Measurements from ENCODE around the gene PLEKHA5. TPM values are rescaled to one million over a fixed set of nuclear protein-coding genes. Genes with fewer than 3 reads are reported as not detected.
A peak's percentile ranks its signal among the peaks of the same experiment; 100 is the strongest.

Gene PLEKHA5
- total and polyA plus RNA-seq, 4 donors = 4.9 to 88.5 (median 20.9) TPM

GRCh38 chr12:19301223-19301622 is 171.7 kb downstream of the PLEKHA5 start:
- no peak for ATAC-seq (ENCODE audit: insufficient read depth, low FRiP score)
- Histone ChIP-seq H3K4me3 (no peak overlapping the region), H3K4me1 (ENCODE audit: control insufficient read depth in 5 of 5, insufficient read depth in 5 of 5, low read length in 5 of 5) (peaks cover 0 to 5% (median 0%) of the 10 kb centered on the region in 5 donors), H3K27me3 (ENCODE audit: control insufficient read depth in 3 of 3, insufficient read depth in 3 of 3, low read length in 2 of 3) (no peaks in the 10 kb centered on the region), H3K36me3 (ENCODE audit: control insufficient read depth in 4 of 4, insufficient read depth in 4 of 4, low read length in 4 of 4) (peaks cover 2 to 6% (median 4%) of the 10 kb centered on the region in 4 donors), H3K27ac (ENCODE audit: low read depth in 1 of 2, low read length in 1 of 2) (no peak overlapping the region), H3K9ac (ENCODE audit: insufficient read depth in 1 of 2, low read length in 2 of 2) (no peak overlapping the region), H3K9me3 (ENCODE audit: control insufficient read depth in 4 of 4, insufficient read depth in 3 of 4, low read length in 3 of 4) (no peaks in the 10 kb centered on the region)
- DNase-seq = no peak
- TF ChIP-seq, protein P1, sequence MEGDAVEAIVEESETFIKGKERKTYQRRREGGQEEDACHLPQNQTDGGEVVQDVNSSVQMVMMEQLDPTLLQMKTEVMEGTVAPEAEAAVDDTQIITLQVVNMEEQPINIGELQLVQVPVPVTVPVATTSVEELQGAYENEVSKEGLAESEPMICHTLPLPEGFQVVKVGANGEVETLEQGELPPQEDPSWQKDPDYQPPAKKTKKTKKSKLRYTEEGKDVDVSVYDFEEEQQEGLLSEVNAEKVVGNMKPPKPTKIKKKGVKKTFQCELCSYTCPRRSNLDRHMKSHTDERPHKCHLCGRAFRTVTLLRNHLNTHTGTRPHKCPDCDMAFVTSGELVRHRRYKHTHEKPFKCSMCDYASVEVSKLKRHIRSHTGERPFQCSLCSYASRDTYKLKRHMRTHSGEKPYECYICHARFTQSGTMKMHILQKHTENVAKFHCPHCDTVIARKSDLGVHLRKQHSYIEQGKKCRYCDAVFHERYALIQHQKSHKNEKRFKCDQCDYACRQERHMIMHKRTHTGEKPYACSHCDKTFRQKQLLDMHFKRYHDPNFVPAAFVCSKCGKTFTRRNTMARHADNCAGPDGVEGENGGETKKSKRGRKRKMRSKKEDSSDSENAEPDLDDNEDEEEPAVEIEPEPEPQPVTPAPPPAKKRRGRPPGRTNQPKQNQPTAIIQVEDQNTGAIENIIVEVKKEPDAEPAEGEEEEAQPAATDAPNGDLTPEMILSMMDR (IDR thresholded peaks at IDR 0.05; ENCODE audit: control extremely low read depth, extremely low read depth) = no peak

- peaks cover 0 to 5% (median 0%) of the 10 kb centered on the region in 5 donors for H3K4me1 ChIP-seq (ENCODE audit: control insufficient read depth in 5 of 5, insufficient read depth in 5 of 5, low read length in 5 of 5)
- DNase-seq (peak in 2 of 3 donors; percentile 37 to 74), ATAC-seq (ENCODE audit: insufficient read depth, low FRiP score) (peak; percentile 37)
- TF ChIP-seq, protein P1 (IDR thresholded peaks at IDR 0.05; ENCODE audit: control extremely low read depth, extremely low read depth) = no peak
- H3K4me3 ChIP-seq = no peak overlapping the region
- H3K36me3 ChIP-seq (ENCODE audit: control insufficient read depth in 4 of 4, insufficient read depth in 4 of 4, low read length in 4 of 4) = peaks cover 2 to 10% (median 7%) of the 10 kb centered on the region in 4 donors
- no peak overlapping the region for H3K9ac ChIP-seq (ENCODE audit: insufficient read depth in 1 of 2, low read length in 2 of 2)
- WGBS, 2 donors = 46 to 70% methylated on average over 1 of the region's 1 CpG
- H3K27me3 ChIP-seq (ENCODE audit: control insufficient read depth in 3 of 3, insufficient read depth in 3 of 3, low read length in 2 of 3) = no peaks in the 10 kb centered on the region
- no peaks in the 10 kb centered on the region for H3K9me3 ChIP-seq (ENCODE audit: control insufficient read depth in 4 of 4, insufficient read depth in 3 of 4, low read length in 3 of 4)
- no peak overlapping the region for H3K27ac ChIP-seq (ENCODE audit: low read depth in 1 of 2, low read length in 1 of 2)
These were observed 172.2 kb downstream of the PLEKHA5 start for GRCh38 chr12:19301688-19302087.

DNA sequence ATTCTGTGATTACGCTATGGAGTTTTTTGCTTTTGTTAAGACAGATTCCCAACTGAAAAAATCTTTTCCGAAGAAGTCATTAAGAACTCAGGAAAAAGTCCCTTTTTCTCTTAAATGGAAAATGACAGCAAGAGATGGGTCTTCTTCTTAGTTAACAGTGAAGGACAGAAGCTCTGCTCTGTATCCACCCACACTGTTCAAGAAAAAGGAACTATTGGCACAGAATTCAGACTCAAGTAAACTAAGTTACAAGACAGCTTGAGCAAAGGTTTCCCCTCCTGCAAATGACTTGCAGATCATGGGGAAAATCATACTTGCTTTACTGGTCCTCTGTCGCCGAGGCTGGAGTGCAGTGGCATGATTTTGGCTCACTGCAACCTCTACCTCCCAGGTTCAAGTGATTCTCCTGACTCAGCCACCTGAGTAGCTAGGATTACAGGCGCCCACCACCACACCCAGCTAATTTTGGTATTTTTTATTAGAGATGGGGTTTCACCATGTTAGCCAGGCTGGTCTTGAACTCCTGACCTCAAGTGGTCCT is 172.6 kb downstream of the PLEKHA5 start:
- no peak overlapping the region for H3K9ac ChIP-seq (ENCODE audit: insufficient read depth in 1 of 2, low read length in 2 of 2)
- H3K36me3 ChIP-seq (ENCODE audit: control insufficient read depth in 4 of 4, insufficient read depth in 4 of 4, low read length in 4 of 4) = peaks cover 2 to 10% (median 9%) of the 10 kb centered on the region in 4 donors
- H3K27ac ChIP-seq (ENCODE audit: low read depth in 1 of 2, low read length in 1 of 2) = no peak overlapping the region
- no peaks in the 10 kb centered on the region for H3K9me3 ChIP-seq (ENCODE audit: control insufficient read depth in 4 of 4, insufficient read depth in 3 of 4, low read length in 3 of 4)
- peak; percentile 43 for ATAC-seq (ENCODE audit: insufficient read depth, low FRiP score)
- peaks cover 0 to 5% (median 0%) of the 10 kb centered on the region in 5 donors for H3K4me1 ChIP-seq (ENCODE audit: control insufficient read depth in 5 of 5, insufficient read depth in 5 of 5, low read length in 5 of 5)
- 72 to 91% methylated on average over 5 of the region's 5 CpGs for WGBS, 2 donors
- TF ChIP-seq, protein P1 (IDR thresholded peaks at IDR 0.05; ENCODE audit: control extremely low read depth, extremely low read depth) = no peak
- peak in 2 of 3 donors; percentile 25 to 36 for DNase-seq
- no peak overlapping the region for H3K4me3 ChIP-seq
- H3K27me3 ChIP-seq (ENCODE audit: control insufficient read depth in 3 of 3, insufficient read depth in 3 of 3, low read length in 2 of 3) = no peaks in the 10 kb centered on the region

- DNase-seq (no peak), ATAC-seq (ENCODE audit: insufficient read depth, low FRiP score) (no peak)
- no peak overlapping the region for H3K4me3 ChIP-seq
- 96 to 98% methylated on average over 3 of the region's 3 CpGs for WGBS, 2 donors
- TF ChIP-seq, protein P1 (IDR thresholded peaks at IDR 0.05; ENCODE audit: control extremely low read depth, extremely low read depth) = no peak
- no peak overlapping the region for H3K9ac ChIP-seq (ENCODE audit: insufficient read depth in 1 of 2, low read length in 2 of 2)
- H3K36me3 ChIP-seq (ENCODE audit: control insufficient read depth in 4 of 4, insufficient read depth in 4 of 4, low read length in 4 of 4) = peaks cover 2 to 10% (median 9%) of the 10 kb centered on the region in 4 donors
- peaks cover 0 to 5% (median 0%) of the 10 kb centered on the region in 5 donors for H3K4me1 ChIP-seq (ENCODE audit: control insufficient read depth in 5 of 5, insufficient read depth in 5 of 5, low read length in 5 of 5)
- no peaks in the 10 kb centered on the region for H3K27me3 ChIP-seq (ENCODE audit: control insufficient read depth in 3 of 3, insufficient read depth in 3 of 3, low read length in 2 of 3)
- H3K9me3 ChIP-seq (ENCODE audit: control insufficient read depth in 4 of 4, insufficient read depth in 3 of 4, low read length in 3 of 4) = no peaks in the 10 kb centered on the region
- no peak overlapping the region for H3K27ac ChIP-seq (ENCODE audit: low read depth in 1 of 2, low read length in 1 of 2)
These were observed 174.0 kb downstream of the PLEKHA5 start for GRCh38 chr12:19303496-19303895.

Measured in lung (tissue), 12 donors.